Measurements from ENCODE around the gene ERC2. TPM values are rescaled to one million over a fixed set of nuclear protein-coding genes. Genes with fewer than 3 reads are reported as not detected.

ERC2 gene
- total and polyA plus RNA-seq, 2 of the 8 experiments (the other 6 are each of a cell fraction or from before 2014, with no cell fraction given), result 16.4 to 22.8 TPM

DNA sequence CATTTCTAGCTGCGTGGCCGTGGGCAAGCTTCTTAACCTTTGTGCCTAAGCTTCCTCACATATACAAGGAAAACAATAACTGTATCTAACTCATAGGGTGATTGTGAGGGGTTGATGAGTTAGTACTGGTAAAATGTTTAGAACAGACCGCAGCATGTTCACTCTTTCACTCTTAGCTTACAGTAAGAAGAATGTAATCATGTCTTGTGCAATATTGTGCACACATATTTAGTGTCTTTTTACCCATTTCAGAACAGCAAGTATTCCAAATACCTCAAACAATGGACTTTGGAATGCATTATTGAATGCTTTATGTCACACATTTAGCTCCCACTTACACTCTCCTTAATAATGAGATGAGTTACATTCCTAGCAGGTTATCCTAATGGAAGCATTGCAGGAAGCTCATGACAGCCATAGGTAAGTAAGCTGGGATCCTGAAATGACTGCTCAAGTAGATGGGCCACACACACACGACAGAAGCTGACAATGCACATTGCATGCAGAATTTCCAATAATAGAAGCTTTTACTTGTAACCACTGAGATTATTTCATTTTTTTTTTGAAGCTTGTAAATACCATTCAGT lies 512.3 kb downstream of the ERC2 start:
- no peak overlapping the region for H2BK5ac ChIP-seq (ENCODE audit: low read depth, low read length)
- H2AK5ac ChIP-seq (ENCODE audit: low read depth, low read length), result no peak overlapping the region
- no peak overlapping the region for H3K4ac ChIP-seq (replicated peaks; ENCODE audit: insufficient read length, low read depth, low read length)
- no peak overlapping the region for H3K14ac ChIP-seq (ENCODE audit: insufficient read length)
- no peak overlapping the region for H4K8ac ChIP-seq (ENCODE audit: extremely low read depth, insufficient read depth, low read length)
- H3K79me2 ChIP-seq (ENCODE audit: control insufficient read depth in 1 of 2, insufficient read depth in 2 of 2, low read length in 2 of 2), result no peaks in the 10 kb centered on the region
- 90% methylated on average over 4 of the region's 4 CpGs; no CpG with 5 or more reads in 1 of the 2 experiments for WGBS, 2 experiments (ENCODE audit: extremely low coverage in 1 of 2, insufficient coverage in 1 of 2, insufficient read length in 1 of 2, insufficient replicate concordance in 2 of 2, low coverage in 1 of 2, low lambda C conversion rate in 2 of 2, missing lambda C conversion rate in 1 of 2)
- H3K79me1 ChIP-seq (ENCODE audit: low read depth, low read length), result no peaks in the 10 kb centered on the region; the same call in 1 of the 2 replicates
- ChIA-PET POLR2A (ENCODE audit: partially characterized antibody) (interaction anchor here (0.6 kb wide), 1 partner anchor 356 kb away, joined by 3 read pairs; no protein-coding TSS in a partner anchor), CTCF (ENCODE audit: partially characterized antibody) (interaction anchor here (0.6 to 1.2 kb wide), 6 partner anchors 9 to 1194 kb away, joined by 3 to 5 read pairs (median 3); no protein-coding TSS in a partner anchor)
- TF ChIP-seq JUN (IDR thresholded peaks at IDR 0.05; ENCODE audit: low read depth, low read length), result no peak
- TF ChIP-seq GTF2F1 (IDR thresholded peaks at IDR 0.05; ENCODE audit: borderline replicate concordance, low read depth, low read length), result no peak
- no peak for TF ChIP-seq EP300 (IDR thresholded peaks at IDR 0.05; ENCODE audit: borderline replicate concordance in 1 of 2, low read depth in 2 of 2, low read length in 2 of 2)
- no peak for TF ChIP-seq POLR2AphosphoS5 (IDR thresholded peaks at IDR 0.05; ENCODE audit: low read depth, low read length)
- TF ChIP-seq TCF12 (IDR thresholded peaks at IDR 0.05; ENCODE audit: low read depth, low read length), result no peak
- no peak for TF ChIP-seq HDAC2 (IDR thresholded peaks at IDR 0.05; ENCODE audit: borderline replicate concordance in 1 of 2, low read depth in 2 of 2, low read length in 2 of 2)
- no peak for TF ChIP-seq HDAC6 (IDR thresholded peaks at IDR 0.05; ENCODE audit: low read depth, low read length)
- no peak for TF ChIP-seq KDM4A (IDR thresholded peaks at IDR 0.05; ENCODE audit: low read depth, low read length, severe bottlenecking)
- no peak for TF ChIP-seq RXRA (IDR thresholded peaks at IDR 0.05; ENCODE audit: insufficient read depth, low read depth, low read length)
- TF ChIP-seq SIRT6 (IDR thresholded peaks at IDR 0.05; ENCODE audit: low read length), result no peak
- no peak for TF ChIP-seq JUND (IDR thresholded peaks at IDR 0.05; ENCODE audit: low read length)
- no peak for TF ChIP-seq GABPA (IDR thresholded peaks at IDR 0.05; ENCODE audit: borderline replicate concordance, insufficient read depth, low read length)
- FAIRE-seq (no peak), DNase-seq (ENCODE audit: low read depth in 1 of 2, low spot score in 2 of 2) (no peak)
- no peak overlapping the region for H2BK20ac ChIP-seq (ENCODE audit: low read length)
- H3K18ac ChIP-seq (ENCODE audit: extremely low read depth, low read length), result no peak overlapping the region
- no peak overlapping the region for H4K91ac ChIP-seq (replicated peaks; ENCODE audit: insufficient read length, low read length)
- H3K4me3 ChIP-seq (ENCODE audit: extremely low read depth in 1 of 4, insufficient read depth in 2 of 4, low read depth in 3 of 4, low read length in 4 of 4), result no peak overlapping the region
- no peak overlapping the region for H2BK15ac ChIP-seq (ENCODE audit: low read length)
- H4K20me1 ChIP-seq (replicated peaks in 1 of 2; ENCODE audit: control insufficient read depth in 1 of 2, insufficient read depth in 2 of 2, low read length in 2 of 2), result no peaks in the 10 kb centered on the region
- H3K9ac ChIP-seq (replicated peaks in 1 of 4; ENCODE audit: extremely low read depth in 1 of 4, low read depth in 3 of 4, low read length in 3 of 4), result no peak overlapping the region
- H2BK120ac ChIP-seq (replicated peaks; ENCODE audit: low read depth, low read length), result no peak overlapping the region
- no peaks in the 10 kb centered on the region for H3K4me1 ChIP-seq (replicated peaks in 1 of 4; ENCODE audit: control insufficient read depth in 3 of 4, insufficient read depth in 4 of 4, low read length in 3 of 4)
- H3K23ac ChIP-seq (ENCODE audit: insufficient read length), result no peak overlapping the region
- H3K23me2 ChIP-seq (ENCODE audit: low read depth, low read length), result no peaks in the 10 kb centered on the region; the same call in 1 of the 2 replicates
- no peaks in the 10 kb centered on the region for H3K27me3 ChIP-seq (replicated peaks in 1 of 4; ENCODE audit: control insufficient read depth in 3 of 4, extremely low read depth in 1 of 4, insufficient read depth in 3 of 4, low read length in 3 of 4)
- no peak overlapping the region for H2BK12ac ChIP-seq (ENCODE audit: low read depth, low read length)
- no peak overlapping the region for H3K56ac ChIP-seq (replicated peaks; ENCODE audit: insufficient read length, low read depth, low read length)
- no peak overlapping the region for H4K5ac ChIP-seq (ENCODE audit: insufficient read length, low read depth, low read length)
- H3K27ac ChIP-seq (ENCODE audit: low read depth, low read length), result no peak overlapping the region
- H3K4me2 ChIP-seq (ENCODE audit: insufficient read depth in 1 of 2, low read depth in 2 of 2, low read length in 2 of 2), result no peak overlapping the region
- H2AFZ ChIP-seq (ENCODE audit: low read length), result no peak overlapping the region
- H3K36me3 ChIP-seq (ENCODE audit: control insufficient read depth in 2 of 4, insufficient read depth in 4 of 4, low read length in 3 of 4), result no peaks in the 10 kb centered on the region
- no peaks in the 10 kb centered on the region; a peak in 1 of 4 replicates for H3K9me3 ChIP-seq (ENCODE audit: insufficient read depth in 2 of 2, low read depth in 1 of 2, low read length in 1 of 2)

All from H1 (cell line).